ENCODE results near the gene SH3RF2.

The SH3RF2 gene

GRCh38 chr5:145987856-145988255, 51.5 kb downstream of the SH3RF2 start:
- H3K9ac ChIP-seq (ENCODE audit: low read depth, low read length), result no peak overlapping the region
- no peak overlapping the region for H2AFZ ChIP-seq (ENCODE audit: low read depth, low read length)
- no peaks in the 10 kb centered on the region for H3K4me1 ChIP-seq (ENCODE audit: insufficient read depth, low read length)
- H3K9me3 ChIP-seq (ENCODE audit: insufficient read depth, low read length, severe bottlenecking), result no peaks in the 10 kb centered on the region
- DNase-seq (no peak), ATAC-seq (ENCODE audit: insufficient read depth, low read depth) (no peak)
- no peak overlapping the region for H3K4me2 ChIP-seq (ENCODE audit: insufficient read depth, low read length)
- H4K20me1 ChIP-seq (ENCODE audit: insufficient read depth, low read length), result no peaks in the 10 kb centered on the region
- no peak overlapping the region for H3K4me3 ChIP-seq (ENCODE audit: low read depth in 1 of 2, low read length in 2 of 2)
- H3K36me3 ChIP-seq (ENCODE audit: insufficient read depth, low read length), result no peaks in the 10 kb centered on the region
- no peaks in the 10 kb centered on the region for H3K27me3 ChIP-seq (ENCODE audit: insufficient read depth, low read length, poor library complexity)
- H3K79me2 ChIP-seq (ENCODE audit: insufficient read depth, low read length), result no peaks in the 10 kb centered on the region
- no peak overlapping the region for H3K27ac ChIP-seq (ENCODE audit: low read length)
- TF ChIP-seq EZH2 (IDR thresholded peaks at IDR 0.05; ENCODE audit: borderline replicate concordance, low read depth, low read length, severe bottlenecking), result no peak
- TF ChIP-seq CTCF (IDR thresholded peaks at IDR 0.05; ENCODE audit: borderline replicate concordance, extremely low read depth, low read length, poor library complexity, severe bottlenecking), result no peak

GRCh38 chr5:145988993-145989392, 52.6 kb downstream of the SH3RF2 start:
- TF ChIP-seq EZH2 (IDR thresholded peaks at IDR 0.05; ENCODE audit: borderline replicate concordance, low read depth, low read length, severe bottlenecking), result no peak
- no peak for TF ChIP-seq CTCF (IDR thresholded peaks at IDR 0.05; ENCODE audit: borderline replicate concordance, extremely low read depth, low read length, poor library complexity, severe bottlenecking)
- no peak overlapping the region for H3K27ac ChIP-seq (ENCODE audit: low read length)
- no peak for DNase-seq
- no peaks in the 10 kb centered on the region for H3K79me2 ChIP-seq (ENCODE audit: insufficient read depth, low read length)
- H3K4me1 ChIP-seq (ENCODE audit: insufficient read depth, low read length), result no peaks in the 10 kb centered on the region
- no peak overlapping the region for H3K9ac ChIP-seq (ENCODE audit: low read depth, low read length)
- ATAC-seq (ENCODE audit: insufficient read depth, low read depth), result no peak
- H3K27me3 ChIP-seq (ENCODE audit: insufficient read depth, low read length, poor library complexity), result no peaks in the 10 kb centered on the region
- H3K36me3 ChIP-seq (ENCODE audit: insufficient read depth, low read length), result no peaks in the 10 kb centered on the region
- H3K9me3 ChIP-seq (ENCODE audit: insufficient read depth, low read length, severe bottlenecking), result no peaks in the 10 kb centered on the region
- H4K20me1 ChIP-seq (ENCODE audit: insufficient read depth, low read length), result no peaks in the 10 kb centered on the region
- H3K4me2 ChIP-seq (ENCODE audit: insufficient read depth, low read length), result no peak overlapping the region
- H2AFZ ChIP-seq (ENCODE audit: low read depth, low read length), result no peak overlapping the region
- no peak overlapping the region for H3K4me3 ChIP-seq (ENCODE audit: low read depth in 1 of 2, low read length in 2 of 2)

GRCh38 chr5:145989428-145989827, 53.0 kb downstream of the SH3RF2 start:
- DNase-seq (no peak), ATAC-seq (ENCODE audit: insufficient read depth, low read depth) (no peak)
- Histone ChIP-seq H4K20me1 (ENCODE audit: insufficient read depth, low read length) (no peaks in the 10 kb centered on the region), H3K27ac (ENCODE audit: low read length) (no peak overlapping the region), H3K79me2 (ENCODE audit: insufficient read depth, low read length) (no peaks in the 10 kb centered on the region), H3K9ac (ENCODE audit: low read depth, low read length) (no peak overlapping the region), H3K4me2 (ENCODE audit: insufficient read depth, low read length) (no peak overlapping the region), H3K4me1 (ENCODE audit: insufficient read depth, low read length) (no peaks in the 10 kb centered on the region), H3K9me3 (ENCODE audit: insufficient read depth, low read length, severe bottlenecking) (no peaks in the 10 kb centered on the region), H3K36me3 (ENCODE audit: insufficient read depth, low read length) (no peaks in the 10 kb centered on the region), H2AFZ (ENCODE audit: low read depth, low read length) (no peak overlapping the region), H3K27me3 (ENCODE audit: insufficient read depth, low read length, poor library complexity) (no peaks in the 10 kb centered on the region), H3K4me3 (ENCODE audit: low read depth in 1 of 2, low read length in 2 of 2) (no peak overlapping the region)
- TF ChIP-seq CTCF (IDR thresholded peaks at IDR 0.05; ENCODE audit: borderline replicate concordance, extremely low read depth, low read length, poor library complexity, severe bottlenecking), result no peak
- no peak for TF ChIP-seq EZH2 (IDR thresholded peaks at IDR 0.05; ENCODE audit: borderline replicate concordance, low read depth, low read length, severe bottlenecking)

- H4K20me1 ChIP-seq (ENCODE audit: insufficient read depth, low read length), result no peaks in the 10 kb centered on the region
- H3K4me2 ChIP-seq (ENCODE audit: insufficient read depth, low read length), result no peak overlapping the region
- H3K36me3 ChIP-seq (ENCODE audit: insufficient read depth, low read length), result no peaks in the 10 kb centered on the region
- TF ChIP-seq EZH2 (IDR thresholded peaks at IDR 0.05; ENCODE audit: borderline replicate concordance, low read depth, low read length, severe bottlenecking) (no peak), CTCF (IDR thresholded peaks at IDR 0.05; ENCODE audit: borderline replicate concordance, extremely low read depth, low read length, poor library complexity, severe bottlenecking) (no peak)
- H3K27ac ChIP-seq (ENCODE audit: low read length), result no peak overlapping the region
- no peaks in the 10 kb centered on the region for H3K27me3 ChIP-seq (ENCODE audit: insufficient read depth, low read length, poor library complexity)
- DNase-seq, result no peak
- no peaks in the 10 kb centered on the region for H3K4me1 ChIP-seq (ENCODE audit: insufficient read depth, low read length)
- no peak overlapping the region for H3K4me3 ChIP-seq (ENCODE audit: low read depth in 1 of 2, low read length in 2 of 2)
- H2AFZ ChIP-seq (ENCODE audit: low read depth, low read length), result no peak overlapping the region
- no peaks in the 10 kb centered on the region for H3K79me2 ChIP-seq (ENCODE audit: insufficient read depth, low read length)
- H3K9me3 ChIP-seq (ENCODE audit: insufficient read depth, low read length, severe bottlenecking), result no peaks in the 10 kb centered on the region
- H3K9ac ChIP-seq (ENCODE audit: low read depth, low read length), result no peak overlapping the region
- ATAC-seq (ENCODE audit: insufficient read depth, low read depth), result no peak
These were observed 53.8 kb downstream of the SH3RF2 start for GRCh38 chr5:145990170-145990569.

Data from DND-41 (cell line).